ENCODE data around the gene ACTMAP.
A peak's percentile ranks its signal among the peaks of the same experiment; 100 is the strongest.

Gene ACTMAP

GRCh38 chr19:40723661-40724254 lies 26.5 kb downstream of the ACTMAP start:
- H3K4me1 ChIP-seq (ENCODE audit: control insufficient read depth, insufficient read depth, low read length): peaks cover 11% of the 10 kb centered on the region
- no peak overlapping the region for H3K4me3 ChIP-seq (ENCODE audit: low read depth, low read length)
- no peaks in the 10 kb centered on the region; the same call in 1 of the 2 replicates for H3K9me3 ChIP-seq (ENCODE audit: control insufficient read depth, insufficient read depth, low read depth, low read length)
- 0 out of 2 replicates have a peak overlapping the region, but pooled peaks have one; percentile 16 for H3K27ac ChIP-seq (ENCODE audit: extremely low read depth, low read depth, low read length)
- H3K36me3 ChIP-seq (ENCODE audit: control insufficient read depth in 2 of 2, insufficient read depth in 1 of 2, low read length in 2 of 2): peaks cover 59 to 90% of the 10 kb centered on the region in 2 experiments
- CTCF ChIA-PET: interaction anchor here (0.6 kb wide), 1 partner anchor 193 kb away, joined by 7 read pairs; no protein-coding TSS in a partner anchor
- TF ChIP-seq ZNF146 (tag by site-specific recombination; IDR thresholded peaks at IDR 0.05): 0 out of 2 replicates have a peak, but pooled peaks have one; percentile 3
- TF ChIP-seq ZNF398 (tag by site-specific recombination; IDR thresholded peaks at IDR 0.05): no peak
- peak; percentile 36; the same call in 1 of the 2 replicates for TF ChIP-seq ZNF404 (tag by site-specific recombination; IDR thresholded peaks at IDR 0.05)
- TF ChIP-seq, protein P1, sequence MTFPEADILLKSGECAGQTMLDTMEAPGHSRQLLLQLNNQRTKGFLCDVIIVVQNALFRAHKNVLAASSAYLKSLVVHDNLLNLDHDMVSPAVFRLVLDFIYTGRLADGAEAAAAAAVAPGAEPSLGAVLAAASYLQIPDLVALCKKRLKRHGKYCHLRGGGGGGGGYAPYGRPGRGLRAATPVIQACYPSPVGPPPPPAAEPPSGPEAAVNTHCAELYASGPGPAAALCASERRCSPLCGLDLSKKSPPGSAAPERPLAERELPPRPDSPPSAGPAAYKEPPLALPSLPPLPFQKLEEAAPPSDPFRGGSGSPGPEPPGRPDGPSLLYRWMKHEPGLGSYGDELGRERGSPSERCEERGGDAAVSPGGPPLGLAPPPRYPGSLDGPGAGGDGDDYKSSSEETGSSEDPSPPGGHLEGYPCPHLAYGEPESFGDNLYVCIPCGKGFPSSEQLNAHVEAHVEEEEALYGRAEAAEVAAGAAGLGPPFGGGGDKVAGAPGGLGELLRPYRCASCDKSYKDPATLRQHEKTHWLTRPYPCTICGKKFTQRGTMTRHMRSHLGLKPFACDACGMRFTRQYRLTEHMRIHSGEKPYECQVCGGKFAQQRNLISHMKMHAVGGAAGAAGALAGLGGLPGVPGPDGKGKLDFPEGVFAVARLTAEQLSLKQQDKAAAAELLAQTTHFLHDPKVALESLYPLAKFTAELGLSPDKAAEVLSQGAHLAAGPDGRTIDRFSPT (tag by site-specific recombination; IDR thresholded peaks at IDR 0.05): no peak
- no peak for TF ChIP-seq ZNF350 (tag by site-specific recombination; IDR thresholded peaks at IDR 0.05)
- TF ChIP-seq RBAK (tag by site-specific recombination; IDR thresholded peaks at IDR 0.05): 0 out of 2 replicates have a peak, but pooled peaks have one; percentile 21
- POLR2A ChIA-PET: interaction anchor here (0.5 to 0.8 kb wide), 2 partner anchors 27 to 30 kb away, joined by 3 to 4 read pairs; partner anchors contain the start of gene ACTMAP

DNA sequence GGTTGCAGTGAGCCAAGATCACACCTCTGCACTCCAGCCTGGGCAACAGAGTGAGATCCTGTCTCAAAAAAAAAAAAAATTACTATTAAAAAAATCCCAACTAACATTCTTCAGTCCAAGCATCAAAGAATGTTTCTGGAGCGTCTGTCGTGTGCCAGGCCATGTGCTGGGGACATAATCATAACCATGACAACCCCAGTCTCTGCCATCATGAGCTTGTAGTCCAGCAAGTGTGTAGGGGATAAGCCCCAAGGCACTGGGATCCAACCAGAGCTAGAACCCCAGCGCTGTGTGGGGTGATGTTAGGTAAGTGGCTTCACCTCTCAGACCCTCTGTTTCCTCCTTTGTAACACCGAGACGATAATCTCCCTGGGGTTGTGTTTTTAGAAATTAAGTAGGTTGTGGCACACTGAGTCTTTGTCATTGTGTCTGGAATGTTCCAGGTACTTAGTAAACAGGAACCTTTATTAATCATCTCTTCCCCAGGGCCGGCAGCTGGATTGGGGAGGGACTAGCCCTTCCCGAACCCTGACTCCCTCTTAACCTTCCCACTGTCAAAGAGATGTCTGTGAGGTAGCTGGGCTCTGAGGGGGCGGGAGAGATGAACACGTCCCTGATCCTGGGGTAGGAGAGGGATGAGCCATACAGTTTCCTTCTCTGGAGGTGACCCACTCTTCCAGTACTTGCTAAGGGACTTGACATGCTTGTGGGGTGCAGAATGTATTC lies 28.2 kb downstream of the ACTMAP start:
- TF ChIP-seq ZNF658 (tag by site-specific recombination; IDR thresholded peaks at IDR 0.05) (no peak), ZNF311 (tag by site-specific recombination; IDR thresholded peaks at IDR 0.05; ENCODE audit: borderline replicate concordance) (0 out of 2 replicates have a peak, but pooled peaks have one; percentile 26)
- POLR2A ChIA-PET: interaction anchor here (0.6 to 2.8 kb wide), 5 partner anchors 20 to 97 kb away, joined by 3 to 15 read pairs (median 6); partner anchors contain the start of genes ACTMAP, RAB4B and SNRPA
- Histone ChIP-seq H3K4me1 (ENCODE audit: control insufficient read depth, insufficient read depth, low read length) (peaks cover 27% of the 10 kb centered on the region), H3K4me3 (ENCODE audit: low read depth, low read length) (no peak overlapping the region), H3K27ac (ENCODE audit: extremely low read depth, low read depth, low read length) (no peak overlapping the region), H3K9me3 (ENCODE audit: control insufficient read depth, insufficient read depth, low read depth, low read length) (no peaks in the 10 kb centered on the region; the same call in 1 of the 2 replicates), H3K36me3 (ENCODE audit: control insufficient read depth in 2 of 2, insufficient read depth in 1 of 2, low read length in 2 of 2) (peaks cover 46 to 74% of the 10 kb centered on the region in 2 experiments)
- CTCF ChIA-PET: interaction anchor here (0.7 to 1.7 kb wide), 6 partner anchors 22 to 151 kb away, joined by 3 to 8 read pairs (median 4); partner anchors contain the start of gene ACTMAP

DNA sequence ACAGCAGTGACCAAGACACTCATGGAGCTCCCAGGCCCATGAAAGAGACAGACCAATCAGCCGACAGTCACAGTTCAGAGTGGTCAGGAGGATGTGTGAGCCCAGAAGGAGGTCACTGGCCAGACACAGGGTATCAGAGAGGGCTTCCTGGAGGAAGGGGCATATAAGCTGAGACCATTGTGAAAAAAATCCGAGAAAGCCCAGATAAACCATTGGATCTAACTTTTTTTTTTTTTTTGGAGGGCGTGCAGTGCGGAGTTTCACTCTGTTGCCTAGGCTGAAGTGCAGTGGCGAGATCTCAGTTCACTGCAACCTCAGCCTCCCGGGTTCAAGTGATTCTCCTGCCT lies 29.2 kb downstream of the ACTMAP start:
- Histone ChIP-seq H3K36me3 (ENCODE audit: control insufficient read depth in 2 of 2, insufficient read depth in 1 of 2, low read length in 2 of 2) (peaks cover 38 to 64% of the 10 kb centered on the region in 2 experiments), H3K4me1 (ENCODE audit: control insufficient read depth, insufficient read depth, low read length) (peaks cover 30% of the 10 kb centered on the region), H3K4me3 (ENCODE audit: low read depth, low read length) (no peak overlapping the region), H3K27ac (ENCODE audit: extremely low read depth, low read depth, low read length) (no peak overlapping the region), H3K9me3 (ENCODE audit: control insufficient read depth, insufficient read depth, low read depth, low read length) (no peaks in the 10 kb centered on the region; the same call in 1 of the 2 replicates)
- POLR2A ChIA-PET: interaction anchor here (0.6 to 2.8 kb wide), 5 partner anchors 21 to 172 kb away, joined by 3 to 15 read pairs (median 6); partner anchors contain the start of genes ACTMAP, RAB4B and SNRPA
- CTCF ChIA-PET: interaction anchor here (0.6 to 1.1 kb wide), 4 partner anchors 58 to 416 kb away, joined by 3 to 6 read pairs (median 4); no protein-coding TSS in a partner anchor
- TF ChIP-seq GLIS2 (tag by site-specific recombination; IDR thresholded peaks at IDR 0.05): no peak
- TF ChIP-seq, protein P2, sequence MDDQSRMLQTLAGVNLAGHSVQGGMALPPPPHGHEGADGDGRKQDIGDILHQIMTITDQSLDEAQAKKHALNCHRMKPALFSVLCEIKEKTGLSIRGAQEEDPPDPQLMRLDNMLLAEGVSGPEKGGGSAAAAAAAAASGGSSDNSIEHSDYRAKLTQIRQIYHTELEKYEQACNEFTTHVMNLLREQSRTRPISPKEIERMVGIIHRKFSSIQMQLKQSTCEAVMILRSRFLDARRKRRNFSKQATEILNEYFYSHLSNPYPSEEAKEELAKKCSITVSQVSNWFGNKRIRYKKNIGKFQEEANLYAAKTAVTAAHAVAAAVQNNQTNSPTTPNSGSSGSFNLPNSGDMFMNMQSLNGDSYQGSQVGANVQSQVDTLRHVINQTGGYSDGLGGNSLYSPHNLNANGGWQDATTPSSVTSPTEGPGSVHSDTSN (CRISPR knock-in tag; IDR thresholded peaks at IDR 0.05): no peak
- TF ChIP-seq ZNF394 (tag by site-specific recombination; IDR thresholded peaks at IDR 0.05; ENCODE audit: borderline replicate concordance): no peak
- TF ChIP-seq ZNF548 (tag by site-specific recombination; IDR thresholded peaks at IDR 0.05): no peak
- TF ChIP-seq ZNF571 (tag by site-specific recombination; IDR thresholded peaks at IDR 0.05): no peak
- no peak for TF ChIP-seq YY2 (tag by site-specific recombination; IDR thresholded peaks at IDR 0.05)
- TF ChIP-seq GLI2 (tag by site-specific recombination; IDR thresholded peaks at IDR 0.05; ENCODE audit: borderline replicate concordance, low read depth): no peak
- no peak for TF ChIP-seq ZNF692 (tag by site-specific recombination; IDR thresholded peaks at IDR 0.05)
- TF ChIP-seq ZNF76 (tag by site-specific recombination; IDR thresholded peaks at IDR 0.05; ENCODE audit: borderline replicate concordance, low read depth): no peak
- TF ChIP-seq ZNF624 (tag by site-specific recombination; IDR thresholded peaks at IDR 0.05): no peak
- TF ChIP-seq ZNF747 (tag by site-specific recombination; IDR thresholded peaks at IDR 0.05): no peak
- TF ChIP-seq ZNF48 (tag by site-specific recombination; IDR thresholded peaks at IDR 0.05): no peak
